Measurements from ENCODE around the gene IWS1. TPM values are rescaled to one million over a fixed set of nuclear protein-coding genes. Genes with fewer than 3 reads are reported as not detected.

The IWS1 gene
- total RNA-seq, 1 experiment from 2014 or later = 56.0 TPM

DNA sequence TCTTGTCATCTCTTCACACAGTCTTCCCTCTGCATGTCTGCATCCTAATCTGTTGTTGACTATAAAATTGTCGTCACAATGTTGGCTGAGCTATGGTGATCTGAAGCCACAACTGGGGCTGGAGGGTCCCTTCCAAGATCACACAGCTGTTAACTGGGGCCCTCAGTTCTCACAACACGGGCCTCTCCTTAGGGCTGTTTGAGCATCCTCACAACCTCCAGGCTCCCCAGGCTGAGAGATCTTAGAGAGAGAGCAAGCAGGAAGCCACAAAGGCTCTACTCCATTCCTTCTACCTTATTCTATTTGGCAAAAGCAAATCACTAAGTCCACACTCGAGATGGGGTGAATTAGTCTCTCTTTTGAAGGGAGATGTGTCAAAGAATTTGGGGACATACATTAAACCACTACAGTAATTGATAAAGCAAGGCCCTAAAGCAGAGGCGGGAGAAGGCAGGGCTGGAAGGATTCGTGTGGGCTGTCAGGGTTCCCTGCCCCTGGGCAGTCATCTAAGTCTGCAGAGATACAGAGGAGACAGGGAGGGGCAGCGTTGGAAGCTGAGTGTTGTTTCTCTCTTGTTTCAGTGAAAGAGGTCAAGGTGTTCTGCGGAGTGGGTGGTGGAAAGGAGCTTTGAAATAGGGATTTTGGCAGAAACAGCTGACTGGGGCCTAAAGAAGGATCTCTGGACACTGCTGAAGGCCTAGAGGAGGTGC, 25.1 kb upstream of the IWS1 start:
- Mint-ChIP-seq H3K27ac (ENCODE audit: unreplicated experiment) (no peak overlapping the region), H3K36me3 (ENCODE audit: insufficient read depth, unreplicated experiment) (peaks cover 6% of the 10 kb centered on the region), H3K4me1 (ENCODE audit: low read depth, unreplicated experiment) (no peaks in the 10 kb centered on the region), H3K4me3 (ENCODE audit: unreplicated experiment) (no peak overlapping the region), H3K9me3 (ENCODE audit: unreplicated experiment) (peaks cover 19% of the 10 kb centered on the region), H3K27me3 (ENCODE audit: insufficient read depth, unreplicated experiment) (peaks cover 7% of the 10 kb centered on the region)
- TF ChIP-seq, protein P1, sequence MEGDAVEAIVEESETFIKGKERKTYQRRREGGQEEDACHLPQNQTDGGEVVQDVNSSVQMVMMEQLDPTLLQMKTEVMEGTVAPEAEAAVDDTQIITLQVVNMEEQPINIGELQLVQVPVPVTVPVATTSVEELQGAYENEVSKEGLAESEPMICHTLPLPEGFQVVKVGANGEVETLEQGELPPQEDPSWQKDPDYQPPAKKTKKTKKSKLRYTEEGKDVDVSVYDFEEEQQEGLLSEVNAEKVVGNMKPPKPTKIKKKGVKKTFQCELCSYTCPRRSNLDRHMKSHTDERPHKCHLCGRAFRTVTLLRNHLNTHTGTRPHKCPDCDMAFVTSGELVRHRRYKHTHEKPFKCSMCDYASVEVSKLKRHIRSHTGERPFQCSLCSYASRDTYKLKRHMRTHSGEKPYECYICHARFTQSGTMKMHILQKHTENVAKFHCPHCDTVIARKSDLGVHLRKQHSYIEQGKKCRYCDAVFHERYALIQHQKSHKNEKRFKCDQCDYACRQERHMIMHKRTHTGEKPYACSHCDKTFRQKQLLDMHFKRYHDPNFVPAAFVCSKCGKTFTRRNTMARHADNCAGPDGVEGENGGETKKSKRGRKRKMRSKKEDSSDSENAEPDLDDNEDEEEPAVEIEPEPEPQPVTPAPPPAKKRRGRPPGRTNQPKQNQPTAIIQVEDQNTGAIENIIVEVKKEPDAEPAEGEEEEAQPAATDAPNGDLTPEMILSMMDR (IDR thresholded peaks at IDR 0.05; ENCODE audit: insufficient read depth in 1 of 2, low read depth in 1 of 2, low read length in 1 of 2, severe bottlenecking in 1 of 2, unreplicated experiment in 1 of 2) = no peak
- no peaks in the 10 kb centered on the region for H3K27me3 ChIP-seq (replicated peaks; ENCODE audit: control insufficient read depth, insufficient read depth, low read length)
- POLR2A ChIA-PET = no interaction called here
- H3K36me3 ChIP-seq (ENCODE audit: control insufficient read depth, insufficient read depth, low read length) = no peaks in the 10 kb centered on the region
- intact Hi-C loops (cut with micrococcal nuclease; ENCODE audit: unreplicated experiment) = no loop called here
- CTCF ChIA-PET = interaction anchor here (0.7 kb wide), 1 partner anchor 15 kb away, joined by 3 read pairs; no protein-coding TSS in a partner anchor
- H3K4me1 ChIP-seq = no peaks in the 10 kb centered on the region
- no TSS peak for BruUV-seq (replicated peaks)
- no peak overlapping the region for H3K4me3 ChIP-seq (ENCODE audit: low read depth, low read length)
- H3K9me3 ChIP-seq = no peaks in the 10 kb centered on the region; the same call in 1 of the 2 replicates
- no peak for DNase-seq

DNA sequence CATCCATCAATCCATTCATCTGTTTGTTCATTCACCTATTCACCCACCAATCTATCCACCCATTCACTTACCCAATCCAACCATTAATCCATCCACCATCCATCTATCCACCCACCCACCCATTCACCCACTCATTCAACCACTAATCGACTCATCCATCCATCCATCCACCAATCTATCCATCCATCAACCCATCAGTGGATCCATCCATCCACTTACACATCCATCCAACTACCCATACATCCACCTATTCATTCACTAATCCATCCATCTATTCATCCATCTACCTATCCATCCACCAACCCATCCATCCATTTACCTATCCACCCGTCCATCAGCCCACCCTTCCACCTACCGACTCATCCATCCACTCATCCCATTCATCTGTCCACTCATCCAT, 20.5 kb upstream of the IWS1 start:
- Histone ChIP-seq H3K4me1 (peaks cover 19% of the 10 kb centered on the region), H3K36me3 (ENCODE audit: control insufficient read depth, insufficient read depth, low read length) (no peaks in the 10 kb centered on the region), H3K4me3 (ENCODE audit: low read depth, low read length) (no peak overlapping the region), H3K9me3 (no peaks in the 10 kb centered on the region), H3K27me3 (replicated peaks; ENCODE audit: control insufficient read depth, insufficient read depth, low read length) (no peaks in the 10 kb centered on the region)
- TF ChIP-seq, protein P1 (IDR thresholded peaks at IDR 0.05; ENCODE audit: insufficient read depth in 1 of 2, low read depth in 1 of 2, low read length in 1 of 2, severe bottlenecking in 1 of 2, unreplicated experiment in 1 of 2) = no peak
- ChIA-PET CTCF (no interaction called here), POLR2A (no interaction called here)
- intact Hi-C loops (cut with micrococcal nuclease; ENCODE audit: unreplicated experiment) = no loop called here
- no peak for DNase-seq
- Mint-ChIP-seq H3K9me3 (ENCODE audit: unreplicated experiment) (peaks cover 10% of the 10 kb centered on the region), H3K36me3 (ENCODE audit: insufficient read depth, unreplicated experiment) (peaks cover 6% of the 10 kb centered on the region), H3K27me3 (ENCODE audit: insufficient read depth, unreplicated experiment) (peaks cover 3% of the 10 kb centered on the region), H3K4me3 (ENCODE audit: unreplicated experiment) (no peak overlapping the region), H3K27ac (ENCODE audit: unreplicated experiment) (no peak overlapping the region), H3K4me1 (ENCODE audit: low read depth, unreplicated experiment) (peaks cover 15% of the 10 kb centered on the region)
- no TSS peak for BruUV-seq (replicated peaks)

DNA sequence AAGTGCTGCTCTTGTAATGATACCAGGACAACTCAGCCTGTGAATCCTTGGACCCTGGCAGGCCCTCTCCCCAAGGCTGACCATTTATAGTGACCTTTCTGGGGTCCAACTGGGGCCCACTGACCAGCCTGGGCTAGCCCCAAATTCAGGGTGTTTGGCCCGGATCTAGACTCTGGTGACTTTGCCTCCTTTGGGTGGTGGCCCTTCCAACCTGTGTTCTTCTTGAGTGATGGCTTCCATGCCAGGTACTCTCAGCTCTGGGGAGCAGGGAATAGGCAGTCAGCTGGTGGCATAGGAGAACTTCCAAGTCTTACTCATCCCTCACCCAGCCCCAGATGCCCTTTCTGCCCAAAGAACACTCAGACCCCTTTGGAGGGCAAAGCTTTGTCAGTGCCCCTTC, 19.5 kb upstream of the IWS1 start:
- H3K9me3 ChIP-seq = no peaks in the 10 kb centered on the region
- no peaks in the 10 kb centered on the region for H3K36me3 ChIP-seq (ENCODE audit: control insufficient read depth, insufficient read depth, low read length)
- H3K4me1 ChIP-seq = peaks cover 28% of the 10 kb centered on the region
- H3K27me3 Mint-ChIP-seq (ENCODE audit: insufficient read depth, unreplicated experiment) = peaks cover 3% of the 10 kb centered on the region
- peaks cover 15% of the 10 kb centered on the region for H3K4me1 Mint-ChIP-seq (ENCODE audit: low read depth, unreplicated experiment)
- intact Hi-C loops (cut with micrococcal nuclease; ENCODE audit: unreplicated experiment) = no loop called here
- BruUV-seq (replicated peaks) = no TSS peak
- ChIA-PET POLR2A (no interaction called here), CTCF (no interaction called here)
- no peaks in the 10 kb centered on the region for H3K27me3 ChIP-seq (replicated peaks; ENCODE audit: control insufficient read depth, insufficient read depth, low read length)
- H3K36me3 Mint-ChIP-seq (ENCODE audit: insufficient read depth, unreplicated experiment) = peaks cover 6% of the 10 kb centered on the region
- peaks cover 10% of the 10 kb centered on the region for H3K9me3 Mint-ChIP-seq (ENCODE audit: unreplicated experiment)
- no peak overlapping the region for H3K27ac Mint-ChIP-seq (ENCODE audit: unreplicated experiment)
- TF ChIP-seq, protein P1 (IDR thresholded peaks at IDR 0.05; ENCODE audit: insufficient read depth in 1 of 2, low read depth in 1 of 2, low read length in 1 of 2, severe bottlenecking in 1 of 2, unreplicated experiment in 1 of 2) = no peak
- DNase-seq = no peak
- no peak overlapping the region for H3K4me3 ChIP-seq (ENCODE audit: low read depth, low read length)
- H3K4me3 Mint-ChIP-seq (ENCODE audit: unreplicated experiment) = no peak overlapping the region

Data from Caco-2 (cell line).